ENCODE data around the gene HAP1. TPM values are rescaled to one million over a fixed set of nuclear protein-coding genes. Genes with fewer than 3 reads are reported as not detected.
A peak's percentile ranks its signal among the peaks of the same experiment; 100 is the strongest.
"Not testable (repeated sequence)": the region's sequence is repeated elsewhere in the genome, so short reads cannot be mapped to it uniquely, and the experiment has no call there.

The HAP1 gene
- polyA plus RNA-seq, 2 of the 4 experiments (the other 2 are of a cell fraction) = 1.6 to 2.2 TPM

- Histone ChIP-seq H3K4me2 (no peak overlapping the region), H3K4me3 (no peak overlapping the region), H3K4me1 (peaks cover 13% of the 10 kb centered on the region), H3K9me3 (no peaks in the 10 kb centered on the region), H3K27ac (no peak overlapping the region)
- TF ChIP-seq PHF8 (IDR thresholded peaks at IDR 0.05; ENCODE audit: borderline replicate concordance, low read depth) (no peak), PBX3 (IDR thresholded peaks at IDR 0.05) (no peak), MYC (IDR thresholded peaks at IDR 0.05; ENCODE audit: borderline replicate concordance, low read length) (no peak), MAZ (IDR thresholded peaks at IDR 0.05; ENCODE audit: borderline replicate concordance, low read depth, low read length) (no peak)
- TF ChIP-seq, protein P1, sequence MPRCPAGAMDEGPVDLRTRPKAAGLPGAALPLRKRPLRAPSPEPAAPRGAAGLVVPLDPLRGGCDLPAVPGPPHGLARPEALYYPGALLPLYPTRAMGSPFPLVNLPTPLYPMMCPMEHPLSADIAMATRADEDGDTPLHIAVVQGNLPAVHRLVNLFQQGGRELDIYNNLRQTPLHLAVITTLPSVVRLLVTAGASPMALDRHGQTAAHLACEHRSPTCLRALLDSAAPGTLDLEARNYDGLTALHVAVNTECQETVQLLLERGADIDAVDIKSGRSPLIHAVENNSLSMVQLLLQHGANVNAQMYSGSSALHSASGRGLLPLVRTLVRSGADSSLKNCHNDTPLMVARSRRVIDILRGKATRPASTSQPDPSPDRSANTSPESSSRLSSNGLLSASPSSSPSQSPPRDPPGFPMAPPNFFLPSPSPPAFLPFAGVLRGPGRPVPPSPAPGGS (IDR thresholded peaks at IDR 0.05) = no peak
- FAIRE-seq (no peak), DNase-seq (ENCODE audit: low read depth in 1 of 2, low spot score in 1 of 2) (no peak), ATAC-seq (no peak)
- 82% methylated on average over 8 of the region's 8 CpGs for WGBS (ENCODE audit: missing lambda C conversion rate)
- POLR2A ChIA-PET = interaction anchor here (0.9 to 1.5 kb wide), 2 partner anchors 13 to 14 kb away, joined by 3 to 5 read pairs; no protein-coding TSS in a partner anchor
- CTCF ChIA-PET = interaction anchor here (0.6 to 96.0 kb wide), 7 partner anchors 9 to 366 kb away, joined by 3 to 3262 read pairs (median 4); partner anchors contain the start of genes FKBP10, GAST, JUP and P3H4
These were observed 31.7 kb downstream of the HAP1 start for GRCh38 chr17:41702712-41703111.

DNA sequence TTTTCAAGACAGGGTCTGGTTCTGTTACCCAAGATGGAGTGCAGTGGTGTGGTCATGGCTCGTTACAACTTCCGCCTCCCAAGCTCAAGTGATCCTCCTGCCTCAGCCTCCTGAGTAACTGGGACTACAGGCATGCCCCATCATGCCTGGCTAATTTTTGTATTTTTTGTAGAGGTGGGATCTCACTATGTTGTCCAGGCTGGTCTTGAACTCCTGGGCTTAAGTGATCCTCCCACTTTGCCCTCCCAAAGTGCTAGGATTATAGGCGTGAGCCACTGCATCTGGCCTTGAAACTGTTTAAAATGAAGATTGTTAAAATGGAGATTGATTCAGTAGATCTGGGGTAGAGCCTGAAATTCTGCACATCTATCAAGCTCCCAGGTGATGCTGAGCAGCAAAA is 33.6 kb downstream of the HAP1 start:
- WGBS (ENCODE audit: missing lambda C conversion rate) = 88% methylated on average over 3 of the region's 3 CpGs
- DNase-seq (ENCODE audit: low read depth in 1 of 2, low spot score in 1 of 2); H3K4me2 ChIP-seq; H3K9me3 ChIP-seq; FAIRE-seq; H3K4me3 ChIP-seq; ATAC-seq; H3K27ac ChIP-seq; POLR2A ChIA-PET: not testable (repeated sequence)
- CTCF ChIA-PET = interaction anchor here (0.8 to 4.2 kb wide), 3 partner anchors 11 to 16 kb away, joined by 3 to 17 read pairs (median 16); partner anchors contain the start of gene GAST
- H3K4me1 ChIP-seq = peaks cover 16% of the 10 kb centered on the region

DNA sequence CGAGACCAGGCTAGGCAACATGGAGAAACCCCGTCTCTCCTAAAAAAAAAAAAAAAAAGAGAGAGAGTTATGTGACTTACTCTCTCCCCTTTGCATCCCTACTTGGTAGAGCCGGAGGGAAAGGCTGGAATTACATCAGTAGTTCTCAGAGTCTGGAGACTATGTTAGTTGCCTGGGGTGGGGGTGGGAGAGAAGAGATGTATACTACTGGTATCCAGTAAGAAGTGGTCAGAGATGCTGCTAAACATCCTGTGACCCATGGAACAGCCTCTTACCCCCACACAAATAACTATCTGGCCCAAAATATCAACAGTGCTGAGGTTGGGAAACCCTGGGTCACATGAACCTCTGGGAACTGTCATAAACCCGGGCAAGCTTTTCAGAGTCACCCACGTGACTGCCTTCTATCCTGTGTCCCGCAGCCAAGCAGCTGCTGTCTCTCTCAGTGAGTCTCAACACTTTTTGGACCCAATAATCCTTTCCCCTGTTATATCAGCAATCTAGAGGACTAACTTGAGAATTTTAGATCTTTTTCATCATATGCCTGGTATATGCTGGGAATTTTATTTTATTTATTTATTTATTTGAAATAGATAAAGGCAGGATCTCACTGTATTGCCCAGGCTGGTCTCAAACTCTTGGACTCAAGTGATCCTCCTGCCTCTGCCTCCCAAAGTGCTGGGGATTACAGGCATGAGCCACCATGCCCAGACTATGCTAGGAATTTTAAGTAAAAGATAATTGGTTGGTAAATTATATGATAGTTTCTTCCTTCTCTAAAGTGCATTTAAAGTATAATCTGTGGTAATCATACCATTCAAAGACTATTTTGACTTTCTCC is 37.1 kb downstream of the HAP1 start:
- ChIA-PET CTCF (interaction anchor here (7.0 kb wide), 1 partner anchor 14 kb away, joined by 210 read pairs; the partner anchor contains the start of gene GAST), POLR2A (interaction anchor here (2.2 kb wide), 1 partner anchor 8 kb away, joined by 14 read pairs; the partner anchor contains the start of gene EIF1)
- DNase-seq (ENCODE audit: low read depth in 1 of 2, low spot score in 1 of 2) = no peak
- no peak for ATAC-seq
- FAIRE-seq = no peak
- Histone ChIP-seq H3K4me3 (no peak overlapping the region), H3K4me2 (no peak overlapping the region), H3K27ac (no peak overlapping the region), H3K4me1 (peaks cover 12% of the 10 kb centered on the region; the same call in 1 of the 3 replicates), H3K9me3 (no peaks in the 10 kb centered on the region)
- WGBS (ENCODE audit: missing lambda C conversion rate) = 64% methylated on average over 6 of the region's 6 CpGs
- no peak for TF ChIP-seq JUN (IDR thresholded peaks at IDR 0.05)
- peak; percentile 69 for TF ChIP-seq USF2 (IDR thresholded peaks at IDR 0.05)

GRCh38 chr17:41695954-41696757 is 38.3 kb downstream of the HAP1 start:
- ATAC-seq = peak; percentile 48 to 49
- peak; percentile 46 for FAIRE-seq
- H3K27ac ChIP-seq = no peak overlapping the region
- CTCF ChIA-PET = interaction anchor here (0.6 to 7.0 kb wide), 41 partner anchors 11 to 1389 kb away, joined by 3 to 210 read pairs (median 3); partner anchors contain the start of genes FKBP10, GAST, HAP1 and JUP
- WGBS (ENCODE audit: missing lambda C conversion rate) = 27% methylated on average over 11 of the region's 11 CpGs
- H3K9me3 ChIP-seq = no peaks in the 10 kb centered on the region
- POLR2A ChIA-PET = interaction anchor here (0.7 to 1.5 kb wide), 7 partner anchors 9 to 264 kb away, joined by 3 to 6 read pairs (median 3); partner anchors contain the start of genes HAP1 and KLHL11
- H3K4me1 ChIP-seq = peaks cover 24% of the 10 kb centered on the region
- no peak overlapping the region for H3K4me2 ChIP-seq
- TF ChIP-seq TP53 (CRISPR knock-in tag; IDR thresholded peaks at IDR 0.05) (no peak), MAZ (IDR thresholded peaks at IDR 0.05; ENCODE audit: borderline replicate concordance, low read depth, low read length) (0 out of 2 replicates have a peak, but pooled peaks have one; percentile 45), RAD21 (conservative IDR thresholded peaks at IDR 0.05 in 1 of 2, IDR thresholded peaks at IDR 0.05 in 1 of 2) (peak; percentile 53 to 54; a peak in 4 of 5 replicates), TFCP2L1 (CRISPR knock-in tag; IDR thresholded peaks at IDR 0.05) (no peak), SMC3 (IDR thresholded peaks at IDR 0.05) (peak; percentile 59), JUNB (IDR thresholded peaks at IDR 0.05) (no peak), ZSCAN20 (CRISPR knock-in tag; IDR thresholded peaks at IDR 0.05) (no peak), FOSB (CRISPR knock-in tag; IDR thresholded peaks at IDR 0.05) (peak; percentile 54; the same call in 1 of the 2 replicates)
- TF ChIP-seq, protein P2, sequence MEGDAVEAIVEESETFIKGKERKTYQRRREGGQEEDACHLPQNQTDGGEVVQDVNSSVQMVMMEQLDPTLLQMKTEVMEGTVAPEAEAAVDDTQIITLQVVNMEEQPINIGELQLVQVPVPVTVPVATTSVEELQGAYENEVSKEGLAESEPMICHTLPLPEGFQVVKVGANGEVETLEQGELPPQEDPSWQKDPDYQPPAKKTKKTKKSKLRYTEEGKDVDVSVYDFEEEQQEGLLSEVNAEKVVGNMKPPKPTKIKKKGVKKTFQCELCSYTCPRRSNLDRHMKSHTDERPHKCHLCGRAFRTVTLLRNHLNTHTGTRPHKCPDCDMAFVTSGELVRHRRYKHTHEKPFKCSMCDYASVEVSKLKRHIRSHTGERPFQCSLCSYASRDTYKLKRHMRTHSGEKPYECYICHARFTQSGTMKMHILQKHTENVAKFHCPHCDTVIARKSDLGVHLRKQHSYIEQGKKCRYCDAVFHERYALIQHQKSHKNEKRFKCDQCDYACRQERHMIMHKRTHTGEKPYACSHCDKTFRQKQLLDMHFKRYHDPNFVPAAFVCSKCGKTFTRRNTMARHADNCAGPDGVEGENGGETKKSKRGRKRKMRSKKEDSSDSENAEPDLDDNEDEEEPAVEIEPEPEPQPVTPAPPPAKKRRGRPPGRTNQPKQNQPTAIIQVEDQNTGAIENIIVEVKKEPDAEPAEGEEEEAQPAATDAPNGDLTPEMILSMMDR (IDR thresholded peaks at IDR 0.05) = peak; percentile 86
- DNase-seq (ENCODE audit: low read depth in 1 of 2, low spot score in 1 of 2) = peak; percentile 90 to 94
- H3K4me3 ChIP-seq = no peak overlapping the region
